Heart left ventricle (tissue), 16 donors: Measurements from ENCODE around the gene ANKRD40. TPM values are rescaled to one million over a fixed set of nuclear protein-coding genes. Genes with fewer than 3 reads are reported as not detected.

ENCODE experiments used
- ATAC-seq, 4 donors: fragments of 200-7000 bp; cut with Tn5 transposase; one replicate each; pipeline ENCODE4 v1.9.1; 2020 to 2022; ENCODE audit warnings: moderate library complexity in 4 of 4, mild to moderate bottlenecking in 3 of 4, moderate number of reproducible peaks in 1 of 4
- DNase-seq, 5 donors: peaks; one replicate each; pipeline ENCODE4 v3.0.0-alpha.2; 2020
- H3K27ac ChIP-seq, 12 donors: fragments of 200-600 bp; sonication (generic) in 4 of 12; one replicate each; pipeline versions ENCODE4 v1.5.0 to v1.8.0; 2016 to 2022; ENCODE audit warnings: mild to moderate bottlenecking in 2 of 12
- H3K27me3 ChIP-seq, 9 donors: fragments of 200-600 bp; sonication (generic) in 2 of 9; one replicate each; pipeline versions ENCODE4 v1.5.1 to v1.8.0; 2016 to 2022; ENCODE audit warnings: mild to moderate bottlenecking in 3 of 9
- H3K36me3 ChIP-seq, 9 donors: fragments of 200-600 bp; sonication (generic) in 2 of 9; one replicate each; pipeline versions ENCODE4 v1.5.0 to v1.8.0; 2018 to 2022; ENCODE audit warnings: mild to moderate bottlenecking in 2 of 9
- H3K4me1 ChIP-seq, 12 donors: fragments of 200-600 bp; sonication (generic) in 4 of 12; one replicate each; pipeline versions ENCODE4 v1.5.0 to v1.8.0; 2016 to 2022; ENCODE audit warnings: mild to moderate bottlenecking in 3 of 12
- H3K4me3 ChIP-seq, 12 donors: fragments of 200-600 bp; sonication (generic) in 4 of 12; one replicate each; pipeline versions ENCODE4 v1.5.0 to v1.8.0; 2017 to 2022; ENCODE audit warnings: mild to moderate bottlenecking in 9 of 12, moderate library complexity in 4 of 12
- H3K9me3 ChIP-seq, 12 donors: fragments of 200-600 bp; sonication (generic) in 4 of 12; one replicate each; pipeline versions ENCODE4 v1.5.0 to v1.8.0; 2016 to 2022; ENCODE audit warnings: mild to moderate bottlenecking in 1 of 12
- POLR2A ChIP-seq, 2 donors: fragments of 450-650 bp; IDR thresholded peaks; one replicate each; pipeline ENCODE4 v1.6.1; 2017; ENCODE audit warnings: antibody characterized with exemption in 2 of 2, mild to moderate bottlenecking in 2 of 2, moderate library complexity in 2 of 2
- whole genome bisulfite sequencing, 4 donors: extraction: QIAGEN DNeasy Blood & Tissue Kit in 2 of 4; methylation state at CpG; one replicate each; pipeline versions ENCODE4 v1.1.5 to v1.1.7; 2013 to 2018; 5-methylcytosine and 5-hydroxymethylcytosine counted together
- intact Hi-C, 10 donors: fragments of 100-400 bp; cut with DNase I; formaldehyde crosslinking; loops; one replicate each; pipeline versions ENCODE4 v1.11.1 to v1.14.2; 2022
- polyA plus RNA-seq, 2 donors: library from polyadenylated mRNA; stranded (reverse); fragments of 200-250 nt; gene quantifications; one replicate each; pipeline ENCODE4 v1.2.3, GENCODE V29; 2013
- total RNA-seq, 9 donors: library from RNA; depleted of rRNA in 2 of 9; stranded (reverse); fragments of >200 nt in 2 of 9; fragmentation: NEBNext Ultra II Directional in 3 of 9; extraction: Animal tissue kit (Norgen Biotek cat#: 25700) in 3 of 9; gene quantifications; one replicate each; pipeline versions ENCODE4 v1.1.0 to v1.2.4, GENCODE V29; 2016 to 2023
- TF ChIP-seq, protein P1 (sequence below), 12 donors: fragments of 200-600 bp; sonication (generic) in 4 of 12; IDR thresholded peaks; one replicate each; pipeline versions ENCODE4 v1.5.0 to v1.8.0; 2018 to 2022; ENCODE audit warnings: antibody characterized with exemption in 12 of 12, mild to moderate bottlenecking in 5 of 12
- donor health status: ischemic (EF 13 %, LVEDD 7.1; RV severe dilation, severe dysfunction).
- donor health status: healthy with polysubstance abuse.
- donor health status: DM: no; HTN: yes; CAD: no.
- donor health status: DM: no; HTN: no; CAD: no.
- donor health status: ischemic (EF 25% LVEDD 6.9; RV normal size, moderate dysfunction).
- donor health status: ischemic (EF 25% LVEDD 5.7; RV mildly dilated, moderate dysfunction).
- donor health status: healthy.
- donor health status: DM: yes; HTN: yes; CAD: no.
- donor health status: ischemic (EF 35%, LVEDD 5.7; RV mildly dilated, moderate dysfunction).
- donor health status: nonischemic (EF 11% LVEDD 7.7; RV severe dilation, severe dysfunction).
- donor health status: DM: yes; HTN: yes; CAD: no.
- donor health status: PGD.
- donor health status: ischemic (EF 29% LVEDD 5.4; RV normal size, mild dysfunction).
- donor health status: nonischemic (EF 23%, LVEDD 6.1; RV moderate dilation, normal function).

The ANKRD40 gene
- total and polyA plus RNA-seq, 11 donors: 22.2 to 55.4 (median 47.2) TPM

- Histone ChIP-seq H3K36me3 (no peaks in the 10 kb centered on the region), H3K27ac (no peak overlapping the region), H3K4me1 (peaks cover 0 to 17% (median 11%) of the 10 kb centered on the region in 12 donors), H3K9me3 (no peaks in the 10 kb centered on the region), H3K4me3 (no peak overlapping the region), H3K27me3 (no peaks in the 10 kb centered on the region)
- intact Hi-C loops: loop anchor here in 9 of 10 donors (5.0 to 10.0 kb wide), 6 partner anchors 52 to 202 kb away; partner anchors contain the start of genes SPATA20 (in 5 of the 9) and ABCC3 (in 3 of the 9)
- WGBS, 4 donors: 85 to 89% (median 85%) methylated on average over 10 to 15 of the region's 15 CpGs
- ATAC-seq: no peak
- DNase-seq: no peak
- TF ChIP-seq, protein P1, sequence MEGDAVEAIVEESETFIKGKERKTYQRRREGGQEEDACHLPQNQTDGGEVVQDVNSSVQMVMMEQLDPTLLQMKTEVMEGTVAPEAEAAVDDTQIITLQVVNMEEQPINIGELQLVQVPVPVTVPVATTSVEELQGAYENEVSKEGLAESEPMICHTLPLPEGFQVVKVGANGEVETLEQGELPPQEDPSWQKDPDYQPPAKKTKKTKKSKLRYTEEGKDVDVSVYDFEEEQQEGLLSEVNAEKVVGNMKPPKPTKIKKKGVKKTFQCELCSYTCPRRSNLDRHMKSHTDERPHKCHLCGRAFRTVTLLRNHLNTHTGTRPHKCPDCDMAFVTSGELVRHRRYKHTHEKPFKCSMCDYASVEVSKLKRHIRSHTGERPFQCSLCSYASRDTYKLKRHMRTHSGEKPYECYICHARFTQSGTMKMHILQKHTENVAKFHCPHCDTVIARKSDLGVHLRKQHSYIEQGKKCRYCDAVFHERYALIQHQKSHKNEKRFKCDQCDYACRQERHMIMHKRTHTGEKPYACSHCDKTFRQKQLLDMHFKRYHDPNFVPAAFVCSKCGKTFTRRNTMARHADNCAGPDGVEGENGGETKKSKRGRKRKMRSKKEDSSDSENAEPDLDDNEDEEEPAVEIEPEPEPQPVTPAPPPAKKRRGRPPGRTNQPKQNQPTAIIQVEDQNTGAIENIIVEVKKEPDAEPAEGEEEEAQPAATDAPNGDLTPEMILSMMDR (IDR thresholded peaks at IDR 0.05): no peak
- TF ChIP-seq POLR2A (IDR thresholded peaks at IDR 0.05): no peak
Observed at GRCh38 chr17:50684612-50685333, 22.9 kb downstream of the ANKRD40 start.

- TF ChIP-seq, protein P1 (IDR thresholded peaks at IDR 0.05): no peak
- no peak for TF ChIP-seq POLR2A (IDR thresholded peaks at IDR 0.05)
- intact Hi-C loops: loop anchor here in 8 of 10 donors (5.0 to 10.0 kb wide), 6 partner anchors 52 to 202 kb away; partner anchors contain the start of genes SPATA20 (in 4 of the 8) and ABCC3 (in 3 of the 8)
- ATAC-seq: no peak
Observed at GRCh38 chr17:50684288-50684611, 23.5 kb downstream of the ANKRD40 start.

GRCh38 chr17:50683434-50684287 is 24.1 kb downstream of the ANKRD40 start:
- H3K27me3 ChIP-seq: no peaks in the 10 kb centered on the region
- H3K4me3 ChIP-seq: no peak overlapping the region
- intact Hi-C loops: loop anchor here in 8 of 10 donors (2.0 to 10.0 kb wide), 7 partner anchors 51 to 201 kb away; partner anchors contain the start of genes SPATA20 (in 4 of the 8) and ABCC3 (in 3 of the 8)
- no peak for ATAC-seq
- H3K36me3 ChIP-seq: no peaks in the 10 kb centered on the region
- no peak for DNase-seq
- H3K9me3 ChIP-seq: no peaks in the 10 kb centered on the region
- peaks cover 0 to 17% (median 11%) of the 10 kb centered on the region in 12 donors for H3K4me1 ChIP-seq
- TF ChIP-seq POLR2A (IDR thresholded peaks at IDR 0.05): no peak
- TF ChIP-seq, protein P1 (IDR thresholded peaks at IDR 0.05): no peak
- 91 to 94% (median 93%) methylated on average over 27 to 28 of the region's 28 CpGs for WGBS, 4 donors
- no peak overlapping the region for H3K27ac ChIP-seq

More at GRCh38 chr17:50684288-50684611, 23.5 kb downstream of the ANKRD40 start:
- WGBS, 4 donors: 80 to 90% (median 89%) methylated on average over 5 of the region's 5 CpGs
- Histone ChIP-seq H3K9me3 (no peaks in the 10 kb centered on the region), H3K36me3 (no peaks in the 10 kb centered on the region), H3K27ac (no peak overlapping the region), H3K4me1 (peaks cover 0 to 17% (median 11%) of the 10 kb centered on the region in 12 donors), H3K27me3 (no peaks in the 10 kb centered on the region), H3K4me3 (no peak overlapping the region)
- DNase-seq: no peak

- Histone ChIP-seq H3K36me3 (no peaks in the 10 kb centered on the region), H3K27me3 (no peaks in the 10 kb centered on the region), H3K9me3 (no peaks in the 10 kb centered on the region), H3K4me1 (peaks cover 0 to 17% (median 11%) of the 10 kb centered on the region in 12 donors), H3K4me3 (no peak overlapping the region), H3K27ac (no peak overlapping the region)
- ATAC-seq (no peak), DNase-seq (no peak)
- 94 to 99% (median 95%) methylated on average over 3 of the region's 3 CpGs for WGBS, 4 donors
- intact Hi-C loops: loop anchor here in 8 of 10 donors (2.0 to 10.0 kb wide), 7 partner anchors 51 to 201 kb away; partner anchors contain the start of genes SPATA20 (in 4 of the 8) and ABCC3 (in 3 of the 8)
- no peak for TF ChIP-seq POLR2A (IDR thresholded peaks at IDR 0.05)
- TF ChIP-seq, protein P1 (IDR thresholded peaks at IDR 0.05): no peak
Observed at GRCh38 chr17:50682938-50683337, 24.8 kb downstream of the ANKRD40 start.
